Cardiac muscle cell (in vitro differentiated cells and primary cell): ENCODE data around the gene PLA2G2E. TPM values are rescaled to one million over a fixed set of nuclear protein-coding genes. Genes with fewer than 3 reads are reported as not detected.

Experiments
- DNase-seq, 2 donors: peaks; one replicate each; pipeline versions ENCODE4 v3.0.0 to v3.0.0-alpha.2; 2010 to 2017; ENCODE audit warnings: low read depth in 1 of 2, low spot score in 1 of 2
- H3K27ac ChIP-seq: fragments of 200-600 bp; sonication (generic); 2 replicates; pipeline ENCODE4 v1.5.1; 2016
- H3K27me3 ChIP-seq: fragments of 200-600 bp; sonication (generic); 2 replicates; pipeline ENCODE4 v1.6.0; 2016; ENCODE audit warnings: control low read depth
- H3K36me3 ChIP-seq: fragments of 200-600 bp; sonication (generic); 2 replicates; pipeline ENCODE4 v1.5.1; 2016; ENCODE audit warnings: control low read depth
- H3K4me1 ChIP-seq: fragments of 200-600 bp; sonication (generic); 2 replicates; pipeline ENCODE4 v1.8.1; 2017; ENCODE audit warnings: low read depth, mild to moderate bottlenecking, mixed run types
- H3K4me3 ChIP-seq: fragments of 200-600 bp; sonication (generic); 2 replicates; pipeline ENCODE4 v1.5.1; 2016; ENCODE audit warnings: mild to moderate bottlenecking
- H3K9me3 ChIP-seq: fragments of 200-600 bp; sonication (generic); 2 replicates; pipeline ENCODE4 v1.5.1; 2017; ENCODE audit warnings: low read depth, mild to moderate bottlenecking, control low read depth
- CTCF ChIP-seq: IDR thresholded peaks from 2 replicates; pipeline ENCODE4 v1.5.1; 2012; ENCODE audit warnings: low read depth, mild to moderate bottlenecking, low read length
- polyA plus RNA-seq: library from polyadenylated mRNA; unstranded; fragments of >200 nt; fragmentation: Nextera tagmentation; extraction: Ambion mirVana; gene quantifications from 2 replicates; pipeline ENCODE4 v1.2.1, GENCODE V29; 2016
- total RNA-seq: library from RNA; depleted of rRNA; stranded (reverse); fragments of >200 nt; gene quantifications from 2 replicates; pipeline ENCODE4 v1.2.3, GENCODE V29; 2016

PLA2G2E gene
- total and polyA plus RNA-seq, 2 experiments from 2014 or later, result not detected

- Histone ChIP-seq H3K9me3 (no peaks in the 10 kb centered on the region), H3K36me3 (peaks cover 33% of the 10 kb centered on the region), H3K4me3 (no peak overlapping the region)
These were observed 14.0 kb downstream of the PLA2G2E start for GRCh38 chr1:19909392-19909791.

GRCh38 chr1:19907456-19907855 lies 16.0 kb downstream of the PLA2G2E start:
- H3K4me3 ChIP-seq, result no peak overlapping the region
- no peaks in the 10 kb centered on the region for H3K27me3 ChIP-seq
- peaks cover 40% of the 10 kb centered on the region for H3K36me3 ChIP-seq
- DNase-seq, result no peak
- no peak overlapping the region for H3K27ac ChIP-seq
- no peaks in the 10 kb centered on the region for H3K9me3 ChIP-seq
- H3K4me1 ChIP-seq, result peaks cover 4% of the 10 kb centered on the region
- no peak for TF ChIP-seq CTCF

More at GRCh38 chr1:19909392-19909791, 14.0 kb downstream of the PLA2G2E start:
- no peak overlapping the region for H3K27ac ChIP-seq
- peaks cover 11% of the 10 kb centered on the region for H3K4me1 ChIP-seq
- no peak for DNase-seq
- TF ChIP-seq CTCF, result no peak
- no peaks in the 10 kb centered on the region for H3K27me3 ChIP-seq

GRCh38 chr1:19903621-19904020 lies 19.8 kb downstream of the PLA2G2E start:
- Histone ChIP-seq H3K9me3 (no peaks in the 10 kb centered on the region), H3K27ac (no peak overlapping the region), H3K27me3 (no peaks in the 10 kb centered on the region), H3K36me3 (peaks cover 40% of the 10 kb centered on the region), H3K4me3 (no peak overlapping the region), H3K4me1 (no peaks in the 10 kb centered on the region)
- TF ChIP-seq CTCF, result no peak
- DNase-seq, result no peak

GRCh38 chr1:19901653-19902052 lies 21.8 kb downstream of the PLA2G2E start:
- Histone ChIP-seq H3K27me3 (no peaks in the 10 kb centered on the region), H3K4me3 (no peak overlapping the region), H3K27ac (no peak overlapping the region), H3K36me3 (peaks cover 31% of the 10 kb centered on the region), H3K4me1 (no peaks in the 10 kb centered on the region), H3K9me3 (no peaks in the 10 kb centered on the region)
- no peak for TF ChIP-seq CTCF
- no peak for DNase-seq

GRCh38 chr1:19894218-19894617 lies 29.2 kb downstream of the PLA2G2E start:
- no peak for TF ChIP-seq CTCF
- H3K27ac ChIP-seq, result no peak overlapping the region
- H3K4me1 ChIP-seq, result no peaks in the 10 kb centered on the region
- DNase-seq, result no peak
- H3K36me3 ChIP-seq, result peaks cover 35% of the 10 kb centered on the region
- no peaks in the 10 kb centered on the region for H3K9me3 ChIP-seq
- H3K27me3 ChIP-seq, result no peaks in the 10 kb centered on the region
- no peak overlapping the region for H3K4me3 ChIP-seq

- Histone ChIP-seq H3K27me3 (no peaks in the 10 kb centered on the region), H3K36me3 (peaks cover 30% of the 10 kb centered on the region), H3K4me1 (no peaks in the 10 kb centered on the region), H3K27ac (no peak overlapping the region), H3K4me3 (no peak overlapping the region), H3K9me3 (no peaks in the 10 kb centered on the region)
- no peak for TF ChIP-seq CTCF
- DNase-seq, result no peak
These were observed 29.7 kb downstream of the PLA2G2E start for GRCh38 chr1:19893687-19894086.
